B cell (primary cell): ENCODE results near the gene ZFYVE19. TPM values are rescaled to one million over a fixed set of nuclear protein-coding genes. Genes with fewer than 3 reads are reported as not detected.

Source experiments
- ATAC-seq: fragments of 200-7000 bp; cut with Tn5 transposase; one replicate; pipeline ENCODE4 v1.10.0; 2021; ENCODE audit warnings: low read depth, mild to moderate bottlenecking, moderate number of reproducible peaks, moderate library complexity
- CTCF ChIA-PET: fragments of 350-600 bp; sonication (Branson Sonifier 250); formaldehyde crosslinking; loops from one replicate; lab custom pipeline; 2021; ENCODE audit warnings: antibody characterized with exemption, inconsistent platforms; lab: Charles Lee
- POLR2A ChIA-PET: fragments of 350-600 bp; sonication (Branson Sonifier 250); formaldehyde crosslinking; loops from one replicate; lab custom pipeline; 2021; ENCODE audit warnings: antibody characterized with exemption; lab: Charles Lee
- DNase-seq: peaks from one replicate; pipeline ENCODE4 v3.0.0; 2013
- H2AFZ ChIP-seq: 2 replicates; pipeline ENCODE4 v1.6.1; 2012; ENCODE audit warnings: mild to moderate bottlenecking, low read depth, low read length; ENCODE audit not compliant: insufficient read depth, poor library complexity, severe bottlenecking
- H3K27ac ChIP-seq, 2 donors: 1 replicate in 1 of 2; 2 replicates in 1 of 2; pipeline ENCODE4 v1.5.1; 2012 to 2013; ENCODE audit warnings: low read length in 2 of 2, mild to moderate bottlenecking in 2 of 2, moderate library complexity in 1 of 2
- H3K27me3 ChIP-seq, 4 experiments: fragments of 200-600 bp in 1 of 4; sonication (generic) in 1 of 4; replicated peaks in 1 of 4; 1 replicate in 2 of 4; 2 replicates in 2 of 4; pipeline versions ENCODE4 v1.6.1 to v1.7.0; 2013 to 2016; ENCODE audit warnings: low read length in 3 of 4, mild to moderate bottlenecking in 2 of 4, mixed read lengths in 1 of 4, moderate library complexity in 1 of 4; ENCODE audit not compliant: insufficient read depth in 4 of 4, control insufficient read depth in 3 of 4; ENCODE audit errors: control extremely low read depth in 1 of 4
- H3K36me3 ChIP-seq, 2 experiments: replicated peaks in 1 of 2; 1 replicate in 1 of 2; 2 replicates in 1 of 2; pipeline versions ENCODE4 v1.6.1 to v1.7.1; 2013; ENCODE audit warnings: low read length in 1 of 2; ENCODE audit not compliant: insufficient read depth in 2 of 2, control insufficient read depth in 1 of 2; ENCODE audit errors: control extremely low read depth in 1 of 2, extremely low read depth in 1 of 2
- H3K4me1 ChIP-seq, 2 donors: fragments of 200-600 bp in 1 of 2; sonication (generic) in 1 of 2; 1 replicate in 1 of 2; 2 replicates in 1 of 2; pipeline versions ENCODE4 v1.5.1 to v1.6.1; 2013 to 2017; ENCODE audit warnings: low read length in 2 of 2; ENCODE audit not compliant: control insufficient read depth in 2 of 2, insufficient read depth in 2 of 2
- H3K4me2 ChIP-seq: replicated peaks from 2 replicates; pipeline ENCODE3; 2012; ENCODE audit warnings: mild to moderate bottlenecking, low read depth, low read length; ENCODE audit not compliant: poor library complexity, severe bottlenecking
- H3K4me3 ChIP-seq, 5 experiments: fragments of 200-600 bp in 1 of 5; sonication (generic) in 1 of 5; 1 replicate in 3 of 5; 2 replicates in 2 of 5; pipeline versions ENCODE4 v1.5.1 to v1.7.0; 2011 to 2016; ENCODE audit warnings: low read length in 4 of 5, mild to moderate bottlenecking in 4 of 5, low read depth in 2 of 5, control low read depth in 1 of 5, moderate library complexity in 1 of 5; ENCODE audit not compliant: insufficient read depth in 1 of 5; ENCODE audit errors: control extremely low read depth in 1 of 5, extremely low read depth in 1 of 5
- H3K79me2 ChIP-seq: fragments of 200-600 bp; sonication (generic); one replicate; pipeline ENCODE4 v1.6.0; 2016; ENCODE audit warnings: low read length; ENCODE audit not compliant: control insufficient read depth, insufficient read depth
- H3K9ac ChIP-seq: fragments of 200-600 bp; sonication (generic); 2 replicates; pipeline ENCODE4 v1.6.1; 2017; ENCODE audit warnings: mild to moderate bottlenecking, low read length, moderate library complexity
- H3K9me3 ChIP-seq, 3 donors: one replicate each; pipeline versions ENCODE4 v1.6.1 to v1.7.1; 2013; ENCODE audit warnings: low read length in 2 of 3; ENCODE audit not compliant: control insufficient read depth in 2 of 3, insufficient read depth in 1 of 3; ENCODE audit errors: control extremely low read depth in 1 of 3
- H4K20me1 ChIP-seq: 2 replicates; pipeline ENCODE4 v1.6.0; 2012; ENCODE audit warnings: mild to moderate bottlenecking, low read length; ENCODE audit not compliant: insufficient read depth, control insufficient read depth, poor library complexity, severe bottlenecking
- H3K27ac Mint-ChIP-seq: one replicate; pipeline ENCODE4 v1.8.0; 2021; ENCODE audit warnings: mixed read lengths
- H3K27me3 Mint-ChIP-seq: one replicate; pipeline ENCODE4 v1.8.0; 2021; ENCODE audit warnings: mixed read lengths
- H3K4me1 Mint-ChIP-seq: one replicate; pipeline ENCODE4 v1.8.0; 2021; ENCODE audit warnings: mixed read lengths
- H3K4me3 Mint-ChIP-seq: one replicate; pipeline ENCODE4 v1.8.0; 2021; ENCODE audit warnings: mixed read lengths
- H3K9me3 Mint-ChIP-seq: one replicate; pipeline ENCODE4 v1.8.0; 2022; ENCODE audit warnings: mixed read lengths; ENCODE audit not compliant: insufficient read depth
- EZH2 ChIP-seq: IDR thresholded peaks from 2 replicates; pipeline ENCODE4 v1.6.1; 2012; ENCODE audit warnings: borderline replicate concordance, low read depth, mild to moderate bottlenecking, moderate library complexity, low read length; ENCODE audit not compliant: insufficient read depth, poor library complexity, severe bottlenecking
- WGBS: methylation state at CpG from one replicate; pipeline ENCODE4 v1.1.5; 2013; ENCODE audit warnings: missing lambda C conversion rate; ENCODE audit not compliant: insufficient coverage; 5-methylcytosine and 5-hydroxymethylcytosine counted together
- intact Hi-C: fragments of 100-400 bp; cut with micrococcal nuclease; formaldehyde crosslinking; loops from one replicate; pipeline ENCODE4 v1.10.0; 2022
- polyA plus RNA-seq: library from polyadenylated mRNA; depleted of rRNA; stranded (reverse); fragments of >200 nt; gene quantifications from 2 replicates; pipeline ENCODE4 v1.2.3, GENCODE V29; 2012
- total RNA-seq, 2 donors: library from RNA; stranded (reverse); fragments of 120-200 nt in 1 of 2; gene quantifications; 1 replicate in 1 of 2; 2 replicates in 1 of 2; pipeline versions ENCODE4 v1.2.3 to v1.2.4, GENCODE V29; 2013 to 2022
- TF ChIP-seq, protein P1 (sequence below): fragments of 200-600 bp; IDR thresholded peaks from one replicate; pipeline ENCODE4 v1.8.0; 2022; ENCODE audit warnings: antibody characterized with exemption, mild to moderate bottlenecking

Gene ZFYVE19
- total and polyA plus RNA-seq, 2 donors (not counting 1 experiment from before 2014, with no cell fraction given) = 29.4 to 60.5 TPM

DNA sequence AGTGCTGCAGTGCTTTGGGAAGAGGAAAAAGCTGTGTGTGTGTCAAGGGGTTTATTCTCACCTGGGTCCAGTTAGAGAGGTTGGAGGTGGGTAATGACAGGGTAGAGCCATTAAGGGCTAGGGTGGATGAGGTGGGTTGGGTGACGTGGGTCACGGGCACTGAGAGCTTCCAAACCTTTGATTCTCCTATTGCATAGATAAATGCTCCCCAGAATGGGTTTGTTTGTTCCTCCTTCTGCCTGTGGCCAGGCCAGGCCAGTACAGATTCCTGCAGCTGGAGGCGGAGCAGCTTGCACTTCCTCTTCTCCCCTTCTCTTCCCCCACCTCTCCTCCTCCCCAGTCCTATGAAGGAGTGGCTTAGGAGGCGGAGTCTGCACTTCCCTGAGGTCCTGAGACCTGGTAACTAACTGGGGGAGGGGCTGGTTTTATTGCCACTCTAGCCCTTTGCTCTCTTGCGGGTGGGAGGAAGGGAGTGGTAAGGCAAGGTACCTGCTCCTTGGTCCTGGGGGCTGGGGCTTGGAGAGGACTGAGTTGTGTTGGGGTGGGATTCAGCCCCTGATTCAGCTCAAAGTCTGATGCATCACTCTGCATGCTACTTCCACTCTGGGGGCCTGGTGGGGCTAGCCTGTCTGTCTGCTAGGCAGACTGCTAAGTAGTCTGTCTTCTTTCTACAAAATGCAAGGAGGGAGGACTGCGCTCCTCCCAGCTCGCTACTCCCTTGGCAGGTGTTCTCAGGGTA, 40.5 kb downstream of the ZFYVE19 start:
- peak overlapping the region; percentile 21 for H3K4me3 Mint-ChIP-seq

More for the DNA sequence above, 40.5 kb downstream of the ZFYVE19 start:
- peak overlapping the region; percentile 83 for H3K27ac Mint-ChIP-seq
- peak overlapping the region; percentile 6 for H3K9ac ChIP-seq
- H3K4me2 ChIP-seq = peak overlapping the region; percentile 80
- peaks cover 34 to 38% of the 10 kb centered on the region in 2 donors for H3K4me1 ChIP-seq
- peaks cover 37% of the 10 kb centered on the region for H3K4me1 Mint-ChIP-seq
- H3K9me3 ChIP-seq = no peaks in the 10 kb centered on the region
- TF ChIP-seq, protein P1, sequence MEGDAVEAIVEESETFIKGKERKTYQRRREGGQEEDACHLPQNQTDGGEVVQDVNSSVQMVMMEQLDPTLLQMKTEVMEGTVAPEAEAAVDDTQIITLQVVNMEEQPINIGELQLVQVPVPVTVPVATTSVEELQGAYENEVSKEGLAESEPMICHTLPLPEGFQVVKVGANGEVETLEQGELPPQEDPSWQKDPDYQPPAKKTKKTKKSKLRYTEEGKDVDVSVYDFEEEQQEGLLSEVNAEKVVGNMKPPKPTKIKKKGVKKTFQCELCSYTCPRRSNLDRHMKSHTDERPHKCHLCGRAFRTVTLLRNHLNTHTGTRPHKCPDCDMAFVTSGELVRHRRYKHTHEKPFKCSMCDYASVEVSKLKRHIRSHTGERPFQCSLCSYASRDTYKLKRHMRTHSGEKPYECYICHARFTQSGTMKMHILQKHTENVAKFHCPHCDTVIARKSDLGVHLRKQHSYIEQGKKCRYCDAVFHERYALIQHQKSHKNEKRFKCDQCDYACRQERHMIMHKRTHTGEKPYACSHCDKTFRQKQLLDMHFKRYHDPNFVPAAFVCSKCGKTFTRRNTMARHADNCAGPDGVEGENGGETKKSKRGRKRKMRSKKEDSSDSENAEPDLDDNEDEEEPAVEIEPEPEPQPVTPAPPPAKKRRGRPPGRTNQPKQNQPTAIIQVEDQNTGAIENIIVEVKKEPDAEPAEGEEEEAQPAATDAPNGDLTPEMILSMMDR = no peak
- no peak for TF ChIP-seq EZH2
- ATAC-seq (peak; percentile 48), DNase-seq (peak; percentile 61)
- no peaks in the 10 kb centered on the region for H3K9me3 Mint-ChIP-seq
- intact Hi-C loops = no loop called here
- H3K4me3 ChIP-seq = no peak overlapping the region
- ChIA-PET CTCF (interaction anchor here (0.6 to 4.8 kb wide), 4 partner anchors 11 to 337 kb away, joined by 4 to 52 read pairs (median 6); partner anchors contain the start of gene VPS18), POLR2A (no interaction called here)
- no peaks in the 10 kb centered on the region for H3K36me3 ChIP-seq
- peaks cover 4% of the 10 kb centered on the region for H4K20me1 ChIP-seq
- no peak overlapping the region for H2AFZ ChIP-seq
- 44% methylated on average over 5 of the region's 7 CpGs for WGBS
- no peaks in the 10 kb centered on the region for H3K79me2 ChIP-seq
- peak overlapping the region; percentile 51 to 71 for H3K27ac ChIP-seq
- H3K27me3 ChIP-seq = no peaks in the 10 kb centered on the region
- H3K27me3 Mint-ChIP-seq = no peaks in the 10 kb centered on the region
